H9 (cell line): ENCODE measurements around the gene FCHSD2. TPM values are rescaled to one million over a fixed set of nuclear protein-coding genes. Genes with fewer than 3 reads are reported as not detected.

Experiments used
- DNase-seq: peaks from one replicate; pipeline ENCODE4 v3.0.0-alpha.2; 2017
- H2AFZ ChIP-seq: one replicate; pipeline ENCODE4 v1.6.1; 2013; ENCODE audit warnings: mild to moderate bottlenecking, low read length, control low read depth, moderate library complexity
- H2AK5ac ChIP-seq: 2 replicates; pipeline ENCODE4 v1.6.1; 2013; ENCODE audit warnings: low read length, control low read depth, mixed read lengths; ENCODE audit not compliant: insufficient read length
- H2BK120ac ChIP-seq: one replicate; pipeline ENCODE4 v1.6.1; 2013; ENCODE audit warnings: low read depth, mild to moderate bottlenecking, low read length, control low read depth, inconsistent platforms; ENCODE audit not compliant: poor library complexity, severe bottlenecking
- H2BK12ac ChIP-seq: 2 replicates; pipeline ENCODE4 v1.6.1; 2013; ENCODE audit warnings: low read length, control low read depth, mixed read lengths, low read depth; ENCODE audit not compliant: insufficient read length
- H2BK15ac ChIP-seq: 2 replicates; pipeline ENCODE4 v1.6.1; 2013; ENCODE audit warnings: low read depth, low read length, control low read depth
- H2BK20ac ChIP-seq: one replicate; pipeline ENCODE4 v1.6.1; 2013; ENCODE audit warnings: low read depth, mild to moderate bottlenecking, low read length, control low read depth, inconsistent platforms; ENCODE audit not compliant: poor library complexity, severe bottlenecking
- H2BK5ac ChIP-seq: 2 replicates; pipeline ENCODE4 v1.6.1; 2013; ENCODE audit warnings: low read length, control low read depth, mixed read lengths; ENCODE audit not compliant: insufficient read length
- H3K14ac ChIP-seq: 2 replicates; pipeline ENCODE4 v1.6.1; 2013; ENCODE audit warnings: low read length, control low read depth; ENCODE audit not compliant: insufficient read depth
- H3K18ac ChIP-seq: 2 replicates; pipeline ENCODE4 v1.6.1; 2013; ENCODE audit warnings: low read depth, mild to moderate bottlenecking, mixed read lengths, low read length, control low read depth; ENCODE audit not compliant: insufficient read length
- H3K23ac ChIP-seq: 2 replicates; pipeline ENCODE4 v1.6.1; 2013; ENCODE audit warnings: low read length, control low read depth, mixed read lengths, low read depth; ENCODE audit not compliant: insufficient read length
- H3K23me2 ChIP-seq: 2 replicates; pipeline ENCODE4 v1.6.1; 2013; ENCODE audit warnings: low read depth, mild to moderate bottlenecking, mixed read lengths, low read length, control low read depth; ENCODE audit not compliant: insufficient read length, poor library complexity, severe bottlenecking
- H3K27ac ChIP-seq: 2 replicates; pipeline ENCODE4 v1.5.1; 2013; ENCODE audit warnings: low read length, control low read depth, mixed read lengths, low read depth; ENCODE audit not compliant: insufficient read length
- H3K27me3 ChIP-seq: 2 replicates; pipeline ENCODE4 v1.6.1; 2013; ENCODE audit warnings: low read length, control low read depth, inconsistent platforms; ENCODE audit not compliant: insufficient read depth
- H3K4ac ChIP-seq: 2 replicates; pipeline ENCODE4 v1.6.1; 2013; ENCODE audit warnings: low read depth, mild to moderate bottlenecking, control low read depth, inconsistent platforms, low read length, moderate library complexity
- H3K4me1 ChIP-seq: 2 replicates; pipeline ENCODE4 v1.6.1; 2013; ENCODE audit warnings: low read length, control low read depth, inconsistent platforms; ENCODE audit not compliant: insufficient read depth
- H3K4me2 ChIP-seq: 2 replicates; pipeline ENCODE4 v1.6.1; 2013; ENCODE audit warnings: low read length, control low read depth, mixed read lengths; ENCODE audit not compliant: insufficient read length, insufficient read depth
- H3K56ac ChIP-seq: 2 replicates; pipeline ENCODE4 v1.6.1; 2013; ENCODE audit warnings: low read depth, mild to moderate bottlenecking, mixed read lengths, low read length, control low read depth; ENCODE audit not compliant: insufficient read length
- H3K79me1 ChIP-seq: 2 replicates; pipeline ENCODE4 v1.6.1; 2013; ENCODE audit warnings: low read depth, mild to moderate bottlenecking, moderate library complexity, low read length, control low read depth, inconsistent platforms; ENCODE audit not compliant: insufficient read depth, poor library complexity, severe bottlenecking
- H3K79me2 ChIP-seq: 2 replicates; pipeline ENCODE4 v1.6.1; 2013; ENCODE audit warnings: low read length, control low read depth, inconsistent platforms; ENCODE audit not compliant: insufficient read depth
- H3K9ac ChIP-seq: 2 replicates; pipeline ENCODE4 v1.6.1; 2013; ENCODE audit warnings: low read length, control low read depth, mixed read lengths; ENCODE audit not compliant: insufficient read length; ENCODE audit errors: extremely low read depth
- H3K9me3 ChIP-seq: one replicate; pipeline ENCODE4 v1.6.1; 2013; ENCODE audit warnings: low read depth, low read length, inconsistent platforms; ENCODE audit not compliant: control insufficient read depth
- H3T11ph ChIP-seq: one replicate; pipeline ENCODE4 v1.6.1; 2013; ENCODE audit warnings: mild to moderate bottlenecking, low read length, control low read depth, inconsistent platforms
- H4K20me1 ChIP-seq: one replicate; pipeline ENCODE4 v1.6.1; 2013; ENCODE audit not compliant: control insufficient read depth, insufficient read length, insufficient read depth
- H4K5ac ChIP-seq: 2 replicates; pipeline ENCODE4 v1.6.1; 2013; ENCODE audit warnings: low read depth, mild to moderate bottlenecking, mixed read lengths, low read length, control low read depth; ENCODE audit not compliant: insufficient read length
- H4K8ac ChIP-seq: replicated peaks from 2 replicates; pipeline ENCODE4 v1.6.1; 2013; ENCODE audit warnings: low read length, control low read depth, mixed read lengths, low read depth; ENCODE audit not compliant: insufficient read length
- H4K91ac ChIP-seq: 2 replicates; pipeline ENCODE4 v1.6.1; 2013; ENCODE audit warnings: low read depth, mild to moderate bottlenecking, moderate library complexity, mixed read lengths, low read length, control low read depth; ENCODE audit not compliant: insufficient read length
- H3K27ac Mint-ChIP-seq, 3 experiments: 2 replicates in 2 of 3; 3 replicates in 1 of 3; pipeline ENCODE4 v1.8.0; 2020 to 2021; ENCODE audit warnings: mixed read lengths in 3 of 3, mild to moderate bottlenecking in 1 of 3, moderate library complexity in 1 of 3
- H3K27me3 Mint-ChIP-seq: 2 replicates; pipeline ENCODE4 v1.8.0; 2021; ENCODE audit warnings: low read depth, mild to moderate bottlenecking, moderate library complexity, mixed read lengths
- H3K36me3 Mint-ChIP-seq, 3 experiments: 2 replicates in 2 of 3; 3 replicates in 1 of 3; pipeline ENCODE4 v1.8.0; 2020 to 2021; ENCODE audit warnings: low read depth in 3 of 3, mixed read lengths in 3 of 3; ENCODE audit not compliant: insufficient read depth in 1 of 3
- H3K4me1 Mint-ChIP-seq, 2 experiments: 2 replicates each; pipeline ENCODE4 v1.8.0; 2020; ENCODE audit warnings: mixed read lengths in 2 of 2
- H3K4me3 Mint-ChIP-seq, 2 experiments: 2 replicates in 1 of 2; 3 replicates in 1 of 2; pipeline ENCODE4 v1.8.0; 2020 to 2021; ENCODE audit warnings: mild to moderate bottlenecking in 2 of 2, mixed read lengths in 2 of 2, moderate library complexity in 1 of 2
- H3K9me3 Mint-ChIP-seq, 2 experiments: 2 replicates in 1 of 2; 3 replicates in 1 of 2; pipeline ENCODE4 v1.8.0; 2020; ENCODE audit warnings: mild to moderate bottlenecking in 2 of 2, mixed read lengths in 2 of 2, moderate library complexity in 1 of 2
- CTCF ChIP-seq: fragments of 200-600 bp; sonication (generic); conservative IDR thresholded peaks from 3 replicates; pipeline ENCODE4 v1.8.0; 2021; ENCODE audit warnings: antibody characterized with exemption, mild to moderate bottlenecking
- WGBS: extraction: QIAGEN DNeasy Blood & Tissue Kit; methylation state at CpG from one replicate; pipeline ENCODE4 v1.1.7; 2013; ENCODE audit warnings: missing lambda C conversion rate, low lambda C conversion rate, mixed read lengths; ENCODE audit not compliant: insufficient read length; ENCODE audit errors: extremely low coverage; 5-methylcytosine and 5-hydroxymethylcytosine counted together
- total RNA-seq: library from RNA; stranded (reverse); gene quantifications from 2 replicates; pipeline ENCODE4 v1.2.1, GENCODE V29; 2021

Gene FCHSD2
- total RNA-seq, 1 experiment from 2014 or later, result 17.8 TPM

- no peak overlapping the region for H3K18ac ChIP-seq
- no peak overlapping the region for H3K9ac ChIP-seq
- H3K36me3 Mint-ChIP-seq, result no peaks in the 10 kb centered on the region
- WGBS, result no CpG with 5 or more reads among the region's 1 CpG
- DNase-seq, result no peak
- no peak overlapping the region for H3T11ph ChIP-seq
- no peak overlapping the region for H3K14ac ChIP-seq
- no peak overlapping the region for H2BK5ac ChIP-seq
- no peaks in the 10 kb centered on the region for H3K27me3 ChIP-seq
- no peak overlapping the region for H2BK20ac ChIP-seq
- no peak overlapping the region for H2AFZ ChIP-seq
- no peaks in the 10 kb centered on the region for H3K9me3 ChIP-seq
- no peak overlapping the region for H3K27ac ChIP-seq
- no peaks in the 10 kb centered on the region for H3K27me3 Mint-ChIP-seq
- H3K79me2 ChIP-seq, result no peaks in the 10 kb centered on the region
- H2BK15ac ChIP-seq, result no peak overlapping the region
- H3K4me1 Mint-ChIP-seq, result no peaks in the 10 kb centered on the region
- no peak overlapping the region for H4K8ac ChIP-seq
- H3K27ac Mint-ChIP-seq, result no peak overlapping the region
- no peak overlapping the region for H3K4ac ChIP-seq
- H3K9me3 Mint-ChIP-seq, result no peaks in the 10 kb centered on the region; a peak in 1 of 5 replicates
- H3K4me2 ChIP-seq, result no peak overlapping the region
- no peak overlapping the region for H4K91ac ChIP-seq
- H2BK12ac ChIP-seq, result no peak overlapping the region
- no peak overlapping the region for H3K56ac ChIP-seq
- H4K20me1 ChIP-seq, result no peaks in the 10 kb centered on the region
- no peaks in the 10 kb centered on the region for H3K23me2 ChIP-seq
- no peak overlapping the region for H3K4me3 Mint-ChIP-seq
- H4K5ac ChIP-seq, result no peak overlapping the region
- H3K79me1 ChIP-seq, result no peaks in the 10 kb centered on the region
- no peak overlapping the region for H3K23ac ChIP-seq
- no peak overlapping the region for H2AK5ac ChIP-seq
- H3K4me1 ChIP-seq, result no peaks in the 10 kb centered on the region
- no peak for TF ChIP-seq CTCF
- no peak overlapping the region for H2BK120ac ChIP-seq
Measured at GRCh38 chr11:72943664-72944063, 198.5 kb downstream of the FCHSD2 start.
